Stimulated activated CD8-positive, alpha-beta memory T cell treated with anti-CD3 and anti-CD28 coated beads, Interleukin-12 subunit alpha, Interleukin-12 subunit beta, amount 100 ng/mL, for 24 hours (primary cell): Measurements from ENCODE around the gene IRAG1.

Experiments
- DNase-seq: peaks from one replicate; pipeline ENCODE4 v3.0.0-alpha.2; 2020; ENCODE audit errors: extremely low read depth

IRAG1 gene

GRCh38 chr11:10646005-10646404 lies 47.5 kb downstream of the IRAG1 start:
- no peak for DNase-seq

DNA sequence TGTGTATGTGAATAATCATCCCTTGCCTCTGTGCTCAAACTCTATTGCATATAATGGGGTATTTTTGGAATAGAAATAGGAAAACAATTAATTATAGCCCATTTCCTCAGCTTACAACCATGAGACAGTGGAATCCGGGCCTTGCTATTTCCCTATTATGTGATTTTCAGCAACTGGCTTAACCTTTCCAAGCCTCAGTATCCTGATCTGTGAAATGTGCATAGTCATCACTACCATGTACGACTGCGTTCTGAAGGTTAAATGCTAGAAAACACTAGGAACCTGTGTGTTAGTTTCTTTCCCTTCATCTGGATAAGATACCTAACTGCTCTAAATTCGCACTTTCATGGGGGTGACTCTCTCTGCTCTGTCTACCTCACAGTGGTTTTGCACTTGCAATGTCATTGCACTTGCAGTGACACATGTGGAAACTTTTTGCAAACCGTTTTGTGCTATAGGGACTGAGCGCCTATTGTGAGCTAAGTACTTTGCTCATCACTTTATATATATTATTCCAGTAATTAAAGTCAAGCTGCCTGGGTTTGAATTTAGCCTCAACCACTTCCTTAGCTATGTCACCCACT lies 48.3 kb downstream of the IRAG1 start:
- DNase-seq, result no peak
